ENCODE measurements around the gene SERTAD3. TPM values are rescaled to one million over a fixed set of nuclear protein-coding genes. Genes with fewer than 3 reads are reported as not detected.
"Not testable (repeated sequence)": the region's sequence is repeated elsewhere in the genome, so short reads cannot be mapped to it uniquely, and the experiment has no call there.

Gene SERTAD3
- total RNA-seq, 1 donor from 2014 or later, result 30.7 TPM

GRCh38 chr19:40461669-40462221 is 17.6 kb upstream of the SERTAD3 start:
- TF ChIP-seq CTCF (IDR thresholded peaks at IDR 0.05), result no peak
- peaks cover 19% of the 10 kb centered on the region for H3K36me3 ChIP-seq
- no peaks in the 10 kb centered on the region for H3K27me3 ChIP-seq (ENCODE audit: low read depth)
- H3K4me3 ChIP-seq, result no peak overlapping the region
- intact Hi-C loops (cut with DNase I), result no loop called here
- peak overlapping the region; percentile 37 for H3K27ac ChIP-seq
- peaks cover 45% of the 10 kb centered on the region for H3K4me1 ChIP-seq
- no peaks in the 10 kb centered on the region for H3K9me3 ChIP-seq
- ATAC-seq, result no peak
- DNase-seq, result peak; percentile 78

GRCh38 chr19:40460185-40460584 is 16.1 kb upstream of the SERTAD3 start:
- no peak overlapping the region for H3K27ac ChIP-seq
- H3K9me3 ChIP-seq, result no peaks in the 10 kb centered on the region
- intact Hi-C loops (cut with DNase I), result no loop called here
- peaks cover 34% of the 10 kb centered on the region for H3K4me1 ChIP-seq
- peaks cover 34% of the 10 kb centered on the region for H3K36me3 ChIP-seq
- H3K27me3 ChIP-seq (ENCODE audit: low read depth), result no peaks in the 10 kb centered on the region
- ATAC-seq (no peak), DNase-seq (no peak)
- TF ChIP-seq CTCF (IDR thresholded peaks at IDR 0.05), result no peak
- no peak overlapping the region for H3K4me3 ChIP-seq

GRCh38 chr19:40458597-40458974 is 14.5 kb upstream of the SERTAD3 start:
- H3K27me3 ChIP-seq (ENCODE audit: low read depth), result no peaks in the 10 kb centered on the region
- H3K9me3 ChIP-seq, result no peaks in the 10 kb centered on the region
- intact Hi-C loops (cut with DNase I), result no loop called here
- no peak for DNase-seq
- ATAC-seq, result no peak
- TF ChIP-seq CTCF (IDR thresholded peaks at IDR 0.05), result no peak
- H3K36me3 ChIP-seq, result peaks cover 44% of the 10 kb centered on the region
- H3K4me1 ChIP-seq, result peaks cover 18% of the 10 kb centered on the region
- H3K27ac ChIP-seq, result no peak overlapping the region
- no peak overlapping the region for H3K4me3 ChIP-seq

- Histone ChIP-seq H3K36me3 (peaks cover 44% of the 10 kb centered on the region), H3K9me3 (no peaks in the 10 kb centered on the region), H3K4me3 (no peak overlapping the region), H3K27ac (no peak overlapping the region), H3K4me1 (peaks cover 16% of the 10 kb centered on the region), H3K27me3 (ENCODE audit: low read depth) (no peaks in the 10 kb centered on the region)
- no peak for DNase-seq
- TF ChIP-seq CTCF (IDR thresholded peaks at IDR 0.05), result no peak
- intact Hi-C loops (cut with DNase I), result no loop called here
- ATAC-seq, result no peak
Measured at GRCh38 chr19:40457953-40458596, 13.9 kb upstream of the SERTAD3 start.

- Histone ChIP-seq H3K4me3 (no peak overlapping the region), H3K27ac (no peak overlapping the region), H3K9me3 (no peaks in the 10 kb centered on the region), H3K36me3 (peaks cover 44% of the 10 kb centered on the region), H3K27me3 (ENCODE audit: low read depth) (no peaks in the 10 kb centered on the region), H3K4me1 (peaks cover 11% of the 10 kb centered on the region)
- intact Hi-C loops (cut with DNase I), result no loop called here
- DNase-seq (no peak), ATAC-seq (no peak)
- no peak for TF ChIP-seq CTCF (IDR thresholded peaks at IDR 0.05)
Measured at GRCh38 chr19:40457048-40457447, 12.9 kb upstream of the SERTAD3 start.

- H3K27me3 ChIP-seq (ENCODE audit: low read depth); intact Hi-C loops (cut with DNase I); ATAC-seq; H3K4me3 ChIP-seq; H3K9me3 ChIP-seq; H3K27ac ChIP-seq; H3K4me1 ChIP-seq; DNase-seq: not testable (repeated sequence)
- peaks cover 63% of the 10 kb centered on the region for H3K36me3 ChIP-seq
Measured at GRCh38 chr19:40453943-40454342, 9.8 kb upstream of the SERTAD3 start.

Measured in lower lobe of right lung (tissue), 2 donors.